Fibroblast of upper back skin (primary cell): ENCODE measurements around the gene ITSN1.
A peak's percentile ranks its signal among the peaks of the same experiment; 100 is the strongest.

Experiments used
- DNase-seq: peaks from one replicate; pipeline ENCODE4 v3.0.0-alpha.2; 2013

ITSN1 gene

GRCh38 chr21:33733601-33734000 lies 91.3 kb downstream of the ITSN1 start:
- DNase-seq, result no peak

GRCh38 chr21:33734291-33734690 lies 92.0 kb downstream of the ITSN1 start:
- DNase-seq, result peak; percentile 30

- DNase-seq, result no peak
These were observed 92.5 kb downstream of the ITSN1 start for GRCh38 chr21:33734818-33735217.

GRCh38 chr21:33736569-33736968 lies 94.3 kb downstream of the ITSN1 start:
- no peak for DNase-seq

- DNase-seq, result no peak
These were observed 97.4 kb downstream of the ITSN1 start for GRCh38 chr21:33739701-33740100.

GRCh38 chr21:33747420-33747819 lies 105.1 kb downstream of the ITSN1 start:
- no peak for DNase-seq

- DNase-seq, result no peak
These were observed 106.6 kb downstream of the ITSN1 start for GRCh38 chr21:33748903-33749302.

GRCh38 chr21:33750017-33750416 lies 107.7 kb downstream of the ITSN1 start:
- peak; percentile 8 for DNase-seq

- peak; percentile 10 for DNase-seq
These were observed 108.8 kb downstream of the ITSN1 start for GRCh38 chr21:33751120-33751519.

- DNase-seq, result no peak
These were observed 109.2 kb downstream of the ITSN1 start for GRCh38 chr21:33751533-33751932.

GRCh38 chr21:33752260-33752659 lies 110.0 kb downstream of the ITSN1 start:
- no peak for DNase-seq

GRCh38 chr21:33753886-33754285 lies 111.6 kb downstream of the ITSN1 start:
- DNase-seq, result no peak

- no peak for DNase-seq
These were observed 112.2 kb downstream of the ITSN1 start for GRCh38 chr21:33754481-33754880.

GRCh38 chr21:33755354-33755753 lies 113.1 kb downstream of the ITSN1 start:
- DNase-seq, result no peak

- DNase-seq, result peak; percentile 73
These were observed 118.5 kb downstream of the ITSN1 start for GRCh38 chr21:33760641-33761440.

- peak; percentile 99 for DNase-seq
These were observed 119.2 kb downstream of the ITSN1 start for GRCh38 chr21:33761441-33762036.

- DNase-seq, result peak; percentile 49
These were observed 120.7 kb downstream of the ITSN1 start for GRCh38 chr21:33762803-33763581.

- no peak for DNase-seq
These were observed 121.2 kb downstream of the ITSN1 start for GRCh38 chr21:33763582-33763899.

- peak; percentile 65 for DNase-seq
These were observed 124.9 kb downstream of the ITSN1 start for GRCh38 chr21:33767236-33767635.

- no peak for DNase-seq
These were observed 125.7 kb downstream of the ITSN1 start for GRCh38 chr21:33767960-33768359.

- peak; percentile 21 for DNase-seq
These were observed 126.8 kb downstream of the ITSN1 start for GRCh38 chr21:33769057-33769456.

GRCh38 chr21:33770542-33770941 lies 128.2 kb downstream of the ITSN1 start:
- DNase-seq, result no peak

GRCh38 chr21:33771976-33772375 lies 129.7 kb downstream of the ITSN1 start:
- no peak for DNase-seq

GRCh38 chr21:33774551-33774950 lies 132.2 kb downstream of the ITSN1 start:
- no peak for DNase-seq
